Suppressor macrophage (primary cell): ENCODE measurements around the gene ARHGAP27.

Experiments used
- DNase-seq, 4 experiments: peaks; one replicate each; pipeline ENCODE4 v3.0.0-alpha.2; 2020 to 2022

The ARHGAP27 gene

DNA sequence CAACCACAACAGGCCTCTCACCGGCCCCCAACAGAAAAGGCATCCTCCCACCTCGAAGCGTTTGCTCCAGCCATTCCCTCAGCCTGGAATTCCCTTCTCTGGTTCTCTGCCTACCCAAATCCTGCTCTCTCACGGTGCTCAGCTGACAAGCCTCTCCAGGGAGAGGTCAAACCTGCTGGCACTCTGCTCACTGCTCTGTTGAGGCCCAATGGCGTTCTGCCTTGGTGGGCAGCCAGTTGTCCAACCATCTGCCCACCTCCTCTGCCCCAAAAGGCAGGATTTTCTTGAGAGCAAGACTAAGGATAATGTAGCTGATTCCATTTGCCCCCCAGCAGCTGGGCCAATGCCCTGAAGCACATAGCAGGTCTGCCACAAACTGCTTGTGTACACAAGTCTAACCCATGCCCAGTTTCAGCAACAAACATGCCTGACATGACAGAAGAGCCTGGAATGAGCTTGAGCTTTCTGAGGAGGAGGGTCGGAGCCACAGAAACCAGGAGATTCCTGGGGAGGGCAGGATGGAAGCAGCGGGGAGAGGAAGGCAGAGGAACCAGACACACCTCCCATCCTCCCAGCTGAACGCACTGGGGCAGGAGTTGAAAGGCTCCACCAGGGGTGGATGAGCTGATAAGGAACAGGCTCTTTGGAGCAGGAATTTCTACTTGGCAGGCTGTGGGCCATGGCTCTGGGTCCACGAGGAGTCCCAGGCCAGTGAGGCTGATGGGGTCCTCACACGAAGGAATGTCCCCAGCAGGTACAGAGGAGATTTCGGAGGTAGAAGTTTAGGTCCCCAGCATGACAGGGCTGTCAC lies 23.9 kb downstream of the ARHGAP27 start:
- no peak for DNase-seq

DNA sequence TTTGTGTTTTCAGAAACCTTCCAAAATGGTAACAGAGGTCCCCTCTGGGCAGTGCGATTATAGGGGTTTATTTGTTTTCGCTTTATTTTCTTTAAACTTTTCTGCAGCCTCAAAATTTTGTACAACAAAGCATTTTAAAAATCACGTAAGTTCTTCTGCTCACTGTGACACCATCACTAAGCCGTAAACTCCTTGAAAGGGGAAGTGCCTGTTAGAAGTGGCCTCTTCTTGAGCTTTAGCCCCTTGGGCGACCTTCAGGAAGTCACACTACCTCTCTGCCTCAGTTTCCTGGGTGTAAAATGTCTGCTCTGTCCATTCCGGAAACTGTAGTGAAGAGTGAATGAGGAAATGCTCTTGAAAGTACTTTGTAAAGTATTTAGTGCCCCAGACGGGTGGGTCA lies 26.6 kb downstream of the ARHGAP27 start:
- DNase-seq, result peak in 2 of 4 experiments; percentile 40 to 50

DNA sequence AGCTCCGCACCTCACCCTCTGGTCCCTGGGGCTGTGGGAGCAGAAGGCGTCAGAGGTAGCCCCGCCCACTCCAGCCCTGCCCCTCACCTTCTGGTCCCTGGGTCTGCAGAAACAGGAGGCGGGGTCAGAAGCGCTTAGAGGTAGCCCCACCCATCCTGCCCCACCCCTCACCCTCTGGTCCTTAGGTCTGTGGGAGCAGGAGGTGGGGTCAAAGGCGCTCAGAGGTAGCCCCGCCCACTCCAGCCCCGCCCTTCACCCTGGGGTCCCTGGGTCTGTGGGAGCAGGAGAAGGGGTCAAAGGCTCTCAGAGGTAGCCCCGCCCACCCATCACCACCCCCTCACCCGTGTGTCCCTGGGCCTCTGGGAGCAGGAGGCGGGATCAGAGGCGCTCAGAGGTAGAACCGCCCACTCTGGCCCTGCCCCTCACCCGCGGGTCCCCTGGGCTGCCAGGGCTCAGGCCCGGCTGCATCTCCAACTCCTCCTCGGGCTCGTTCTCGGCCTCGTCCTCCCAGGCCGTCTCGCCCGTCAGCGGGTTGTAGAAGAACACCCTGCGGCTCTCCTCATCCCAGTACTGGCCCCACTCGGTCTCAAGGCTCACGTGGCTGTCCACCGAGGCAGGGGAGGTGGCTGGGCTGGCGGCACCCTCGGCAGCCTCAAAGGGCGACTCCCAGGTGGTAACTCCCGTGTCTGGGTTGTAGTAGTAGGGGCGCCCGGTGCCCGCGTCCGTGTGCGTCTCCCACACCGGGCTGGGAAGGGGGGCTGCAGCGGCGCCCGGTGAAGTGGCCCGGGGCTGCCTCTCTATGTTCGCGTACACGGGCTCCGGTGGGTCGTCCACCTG lies 27.2 kb downstream of the ARHGAP27 start:
- no peak for DNase-seq

DNA sequence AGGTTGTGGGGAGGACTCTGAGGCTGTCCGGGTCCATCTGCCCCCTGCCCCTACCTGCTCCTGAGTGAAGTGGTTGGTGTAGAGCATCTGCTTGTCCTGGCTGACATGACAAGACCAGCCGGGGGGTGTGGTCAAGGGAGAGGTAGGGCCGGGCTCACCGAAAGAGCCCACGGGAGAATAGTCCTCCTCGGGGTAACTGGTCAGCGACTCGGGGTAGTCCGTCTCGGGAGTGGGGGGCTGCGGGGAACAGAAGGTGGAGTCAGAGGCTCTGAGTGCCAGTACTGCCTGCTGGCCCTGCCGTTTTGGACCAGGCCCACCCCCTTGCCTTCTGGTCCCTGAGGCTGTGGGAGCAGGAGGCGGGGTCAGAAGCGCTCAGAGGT lies 27.8 kb downstream of the ARHGAP27 start:
- no peak for DNase-seq

DNA sequence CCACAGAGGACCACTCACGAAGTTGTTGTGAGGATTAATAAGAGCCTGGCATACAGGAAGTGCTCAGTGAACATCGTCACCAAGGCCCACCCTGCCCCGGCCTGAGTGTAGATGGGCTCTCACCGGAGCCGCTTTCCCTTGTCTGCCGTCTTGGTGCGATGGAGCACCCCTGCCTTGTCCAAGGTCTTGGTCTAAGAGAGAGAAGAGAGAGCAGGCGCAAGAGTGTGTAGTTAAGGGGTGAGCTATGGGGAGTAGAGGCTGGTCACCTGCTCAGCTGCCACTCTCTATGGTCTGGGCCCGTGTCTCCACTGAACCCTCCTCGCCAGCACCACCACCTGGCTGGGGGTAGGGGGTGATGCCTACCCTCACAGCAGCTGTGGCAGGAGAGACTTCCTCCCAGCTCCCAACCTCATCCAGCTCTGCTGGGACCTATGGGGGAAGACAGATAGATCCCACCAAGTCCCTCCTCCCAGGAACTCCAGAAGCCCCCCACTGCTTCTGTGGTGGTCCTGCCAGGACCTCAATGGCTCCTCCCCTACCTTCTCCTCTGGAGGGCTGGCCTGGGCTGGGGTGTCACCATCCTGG lies 28.7 kb downstream of the ARHGAP27 start:
- DNase-seq, result no peak

DNA sequence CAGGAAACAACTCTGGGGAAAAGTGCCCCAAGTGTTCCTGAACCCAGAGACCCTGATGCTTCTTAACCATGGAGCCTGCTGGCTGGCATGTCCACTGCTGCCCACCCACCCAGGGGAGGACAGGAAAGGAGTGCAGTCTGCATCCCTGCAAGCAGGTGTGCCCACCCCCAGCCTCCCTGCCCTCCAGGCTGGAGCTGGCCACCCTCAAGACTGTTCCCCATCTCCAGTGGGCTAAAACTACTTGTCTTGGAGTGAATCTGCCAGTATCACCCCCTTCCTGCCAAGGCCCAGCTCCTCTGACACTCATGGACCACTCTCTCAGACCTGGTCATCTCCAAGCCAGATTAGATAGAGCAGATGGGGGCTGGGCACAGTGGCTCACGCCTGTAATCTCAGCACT lies 29.8 kb downstream of the ARHGAP27 start:
- no peak for DNase-seq

DNA sequence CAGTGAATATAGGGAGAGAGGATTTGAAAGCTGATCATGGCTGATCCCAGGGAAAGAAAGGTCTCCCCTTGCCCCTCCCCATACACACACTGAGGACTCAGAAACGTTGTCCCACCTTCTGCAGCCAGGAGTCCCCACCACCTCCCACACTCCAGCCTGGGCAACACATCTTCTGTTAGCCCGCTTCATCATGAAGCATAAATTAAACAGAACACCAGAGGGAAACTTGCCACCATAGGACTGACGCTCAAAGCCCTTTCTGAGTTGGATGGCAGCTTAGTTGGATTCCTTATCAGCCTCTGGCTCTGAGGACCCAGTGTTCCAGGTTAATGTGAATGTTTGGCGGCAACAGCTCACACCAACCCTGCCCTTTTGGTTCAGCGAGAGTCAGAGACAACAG lies 33.9 kb downstream of the ARHGAP27 start:
- no peak for DNase-seq

DNA sequence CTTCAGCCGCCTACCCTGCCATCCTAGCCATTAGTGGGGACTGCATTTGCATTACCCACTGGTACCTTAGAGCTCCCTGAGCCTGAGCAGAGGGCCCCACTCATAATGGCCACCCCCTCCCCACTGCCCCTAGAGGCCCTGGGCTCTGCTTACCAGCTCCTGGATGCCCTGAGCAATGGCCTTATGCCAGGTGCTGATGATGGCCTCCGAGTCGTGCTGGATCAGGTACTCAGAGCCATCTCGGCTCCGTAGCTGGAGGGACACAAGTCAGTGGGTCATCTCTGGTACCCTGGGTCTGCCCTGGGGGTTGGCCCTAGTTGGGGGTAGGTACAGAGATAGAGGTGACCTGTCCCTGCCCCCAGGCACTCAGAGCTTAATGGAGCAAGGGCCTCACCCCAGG lies 34.9 kb downstream of the ARHGAP27 start:
- no peak for DNase-seq

DNA sequence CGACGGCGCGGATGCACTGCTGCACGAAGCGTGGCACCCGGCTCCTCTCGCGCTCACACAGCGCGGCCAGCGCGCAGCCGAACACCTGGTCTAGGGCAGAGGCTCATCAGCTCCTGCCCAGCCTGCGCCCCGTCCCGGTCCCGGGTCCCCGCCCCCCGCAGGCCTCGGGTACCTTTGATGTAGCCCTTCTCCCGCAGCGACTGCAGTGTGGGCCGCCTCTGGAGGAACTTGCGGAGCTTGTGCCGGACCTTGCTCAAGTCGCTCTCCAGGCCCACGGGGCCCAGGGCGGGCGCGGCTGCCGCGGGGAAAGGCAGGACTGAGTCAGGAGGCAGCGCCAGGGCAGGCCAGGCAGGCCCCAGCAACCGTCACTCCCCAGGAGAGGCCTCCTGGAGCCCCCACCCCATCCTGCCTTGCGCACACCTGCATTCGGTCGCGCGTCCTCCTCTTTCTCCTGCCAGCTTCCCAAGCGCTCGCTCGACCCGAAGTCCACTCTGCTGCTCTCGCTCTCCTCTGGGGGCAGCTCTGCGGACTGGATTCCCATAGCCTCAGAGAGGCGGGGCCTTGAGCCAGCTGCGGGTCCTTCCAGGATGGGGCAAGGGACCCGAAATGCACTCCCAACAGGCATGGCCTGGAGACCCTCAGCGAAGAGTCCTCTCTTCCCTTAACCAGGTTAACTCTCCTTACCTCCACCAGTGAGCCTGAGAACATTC lies 36.0 kb downstream of the ARHGAP27 start:
- no peak for DNase-seq

DNA sequence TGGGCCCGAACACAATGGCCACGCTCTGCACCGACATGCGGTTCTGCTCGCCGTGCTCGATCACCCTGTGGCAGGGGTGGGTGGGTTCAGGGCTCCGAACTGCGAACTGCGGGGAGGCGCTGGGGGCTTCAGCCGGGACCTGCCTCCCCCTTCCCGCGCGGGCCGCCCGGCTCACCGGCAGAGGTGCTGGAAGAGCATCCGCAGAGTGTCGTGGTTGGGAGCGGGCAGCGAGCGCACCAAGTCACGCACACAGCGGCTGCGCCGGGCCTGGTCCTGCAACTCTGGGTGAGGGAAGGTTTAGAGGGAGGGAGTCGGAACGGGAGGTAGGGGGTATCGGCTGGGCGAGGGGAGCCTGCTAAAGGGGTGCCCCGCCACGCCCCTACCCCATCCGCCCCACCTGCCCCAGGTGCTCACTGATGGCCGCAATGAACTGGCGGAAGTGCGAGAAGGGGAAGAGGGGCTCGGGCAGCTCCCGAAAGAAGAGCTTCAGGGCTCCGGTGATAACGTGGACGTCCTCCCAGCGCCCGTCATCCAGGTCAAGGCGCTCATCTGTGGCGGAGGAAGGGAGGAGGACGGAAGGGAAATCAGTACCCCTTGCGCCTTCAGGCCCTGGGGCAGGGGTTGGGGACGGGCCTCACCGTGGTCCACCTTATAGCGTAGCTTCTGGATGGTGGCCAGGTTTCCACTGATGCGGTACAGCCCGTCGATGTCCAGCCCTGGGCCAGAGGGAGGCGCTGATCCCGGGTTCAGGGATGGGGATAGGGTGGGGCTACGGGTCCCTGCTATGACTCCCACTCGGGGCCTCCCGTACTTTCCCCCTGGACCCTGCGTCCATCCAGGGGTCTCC lies 36.9 kb downstream of the ARHGAP27 start:
- DNase-seq, result no peak

DNA sequence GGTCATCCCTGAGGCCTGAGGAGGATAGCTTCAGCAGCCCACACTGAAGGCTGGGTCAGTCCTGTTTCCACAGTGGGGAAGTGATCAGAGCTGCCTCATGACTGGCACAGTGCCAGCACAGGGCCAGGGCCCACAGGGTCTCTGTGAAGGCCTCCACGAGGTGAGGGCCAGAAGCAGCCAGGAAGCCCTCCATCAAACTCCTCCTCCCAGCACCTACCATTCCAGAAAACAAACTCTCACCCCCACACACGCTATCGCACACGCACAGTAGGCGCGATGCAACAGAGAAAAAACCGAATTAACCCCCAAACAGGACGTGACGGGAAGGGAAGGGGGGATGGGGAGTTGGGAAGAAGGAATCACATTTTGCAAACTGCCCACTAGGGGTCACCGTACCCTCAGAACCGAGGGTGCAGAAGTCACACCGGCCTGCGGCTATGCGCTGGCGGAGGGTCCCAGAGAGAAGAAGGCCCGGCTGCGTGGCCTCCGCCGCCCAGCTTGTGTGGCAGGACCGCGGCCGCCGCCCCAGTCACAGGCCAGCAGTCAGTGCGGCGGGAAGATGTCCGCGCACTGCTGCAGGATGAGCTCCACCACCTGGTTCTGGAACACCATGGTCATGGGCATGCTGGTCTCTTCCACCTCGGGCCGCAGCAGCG lies 37.6 kb downstream of the ARHGAP27 start:
- peak; percentile 68 to 82 (median 78) for DNase-seq

DNA sequence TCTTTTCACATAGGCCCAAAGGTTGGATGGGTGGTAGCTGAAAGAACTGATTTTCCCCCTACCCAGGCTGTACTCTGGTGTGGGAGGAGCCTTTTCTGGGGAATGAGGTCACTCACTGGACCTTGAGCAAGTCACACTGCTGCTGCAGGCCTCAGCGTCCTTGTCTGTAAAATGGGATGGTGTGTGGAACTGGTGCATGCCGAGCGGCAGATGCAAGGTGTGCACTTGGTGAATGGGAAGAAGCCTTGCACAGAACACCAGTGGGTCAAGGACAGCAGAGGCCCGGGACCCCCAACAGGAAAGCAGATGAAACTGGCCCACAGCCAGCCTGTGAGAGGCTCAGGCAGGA lies 38.1 kb downstream of the ARHGAP27 start:
- DNase-seq, result no peak

DNA sequence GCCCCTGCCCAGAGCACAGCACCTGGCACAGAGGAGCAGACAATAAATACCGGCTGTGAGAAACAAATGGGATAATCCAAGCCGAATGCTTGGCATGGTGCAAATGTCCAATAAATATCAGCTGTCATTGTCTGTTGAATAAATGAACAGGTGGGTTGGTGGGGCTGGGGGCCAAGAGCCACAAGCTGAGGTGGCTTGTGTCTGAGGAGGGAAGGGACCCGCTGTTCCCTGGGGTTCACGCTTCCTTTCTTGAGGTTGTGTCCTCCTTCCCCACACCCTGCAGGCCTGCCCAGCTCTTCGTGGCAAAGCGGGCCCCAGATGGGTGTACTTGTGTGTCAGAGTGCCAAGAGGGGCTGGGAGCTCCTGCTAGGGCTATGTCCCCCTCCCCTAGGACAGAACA lies 38.6 kb downstream of the ARHGAP27 start:
- DNase-seq, result no peak

DNA sequence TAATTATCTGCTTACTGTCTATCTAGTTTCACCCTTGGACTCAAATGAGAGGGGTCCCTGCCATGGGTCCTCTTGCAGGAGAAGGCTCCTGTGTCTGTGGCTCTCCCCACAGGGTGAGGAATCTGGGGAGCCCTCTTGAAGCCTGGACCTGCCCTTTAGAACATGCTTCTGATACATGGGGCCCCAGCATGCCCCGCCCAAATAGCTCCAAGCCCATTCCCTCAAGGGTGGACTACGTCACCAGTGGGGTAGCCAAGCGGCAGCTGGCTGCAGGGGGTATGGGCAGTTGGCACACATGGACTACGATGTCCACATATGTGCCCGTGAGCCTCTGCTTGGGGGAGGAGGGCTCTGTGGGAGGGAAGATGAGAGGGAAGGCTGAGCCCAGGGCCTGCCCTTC lies 39.3 kb downstream of the ARHGAP27 start:
- no peak for DNase-seq

DNA sequence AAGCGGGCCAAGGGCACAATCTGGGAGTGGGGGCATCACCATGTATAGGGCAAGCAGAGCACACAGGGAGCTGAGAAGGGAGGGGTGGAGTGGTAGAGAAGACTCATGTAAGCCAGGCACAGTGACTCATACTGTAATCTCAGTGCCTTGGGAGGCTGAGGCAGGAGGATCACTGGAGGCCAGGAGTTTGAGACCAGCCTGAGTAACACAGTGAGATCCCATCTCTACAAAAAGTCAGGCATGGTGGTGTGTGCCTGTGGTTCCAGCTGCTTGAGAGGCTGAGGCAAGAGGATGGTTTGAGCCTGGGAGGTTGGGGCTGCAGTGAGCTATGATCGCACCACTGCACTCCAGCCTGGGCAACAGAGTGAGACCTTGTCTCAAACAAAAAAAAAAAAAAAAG lies 40.8 kb downstream of the ARHGAP27 start:
- DNase-seq, result no peak

DNA sequence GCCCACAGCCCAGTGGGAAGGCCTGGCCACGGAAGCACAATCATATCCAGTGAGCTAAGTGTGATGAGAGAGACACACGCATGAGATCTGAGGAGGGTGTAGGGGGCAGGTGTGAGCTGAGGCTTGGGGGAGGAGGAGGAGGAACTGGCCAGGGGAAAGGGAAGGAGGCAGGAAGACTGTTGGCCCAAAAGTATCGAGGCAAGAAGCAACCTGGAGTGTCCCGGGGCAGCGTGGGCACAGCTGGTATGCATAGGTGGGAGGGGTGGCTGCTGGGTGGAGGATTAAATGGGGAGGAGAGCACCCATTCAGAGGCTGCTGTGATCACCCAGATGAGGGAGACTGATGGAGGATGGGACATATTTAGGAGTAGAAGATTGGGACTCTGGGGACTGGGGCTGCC lies 41.4 kb downstream of the ARHGAP27 start:
- no peak for DNase-seq

DNA sequence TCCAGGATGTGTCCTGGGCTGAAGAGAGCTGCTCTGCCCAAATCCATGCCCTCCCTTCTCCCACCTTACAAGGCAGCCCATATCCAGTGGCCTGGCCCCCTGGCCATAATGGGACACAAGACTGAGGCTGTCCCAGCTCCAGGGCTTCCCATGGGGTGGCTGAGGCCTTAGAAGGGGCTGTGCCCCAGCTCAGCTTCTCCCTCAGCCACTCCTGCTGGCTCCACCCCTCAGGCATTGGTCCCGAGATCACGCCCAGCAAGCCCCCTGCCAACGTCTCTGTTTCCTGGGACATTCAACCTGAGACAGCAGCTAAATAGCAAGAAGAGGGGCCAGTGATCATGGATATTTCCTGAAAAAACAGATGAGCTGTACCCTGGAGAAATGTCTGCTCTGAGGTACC lies 43.3 kb downstream of the ARHGAP27 start:
- DNase-seq, result no peak

DNA sequence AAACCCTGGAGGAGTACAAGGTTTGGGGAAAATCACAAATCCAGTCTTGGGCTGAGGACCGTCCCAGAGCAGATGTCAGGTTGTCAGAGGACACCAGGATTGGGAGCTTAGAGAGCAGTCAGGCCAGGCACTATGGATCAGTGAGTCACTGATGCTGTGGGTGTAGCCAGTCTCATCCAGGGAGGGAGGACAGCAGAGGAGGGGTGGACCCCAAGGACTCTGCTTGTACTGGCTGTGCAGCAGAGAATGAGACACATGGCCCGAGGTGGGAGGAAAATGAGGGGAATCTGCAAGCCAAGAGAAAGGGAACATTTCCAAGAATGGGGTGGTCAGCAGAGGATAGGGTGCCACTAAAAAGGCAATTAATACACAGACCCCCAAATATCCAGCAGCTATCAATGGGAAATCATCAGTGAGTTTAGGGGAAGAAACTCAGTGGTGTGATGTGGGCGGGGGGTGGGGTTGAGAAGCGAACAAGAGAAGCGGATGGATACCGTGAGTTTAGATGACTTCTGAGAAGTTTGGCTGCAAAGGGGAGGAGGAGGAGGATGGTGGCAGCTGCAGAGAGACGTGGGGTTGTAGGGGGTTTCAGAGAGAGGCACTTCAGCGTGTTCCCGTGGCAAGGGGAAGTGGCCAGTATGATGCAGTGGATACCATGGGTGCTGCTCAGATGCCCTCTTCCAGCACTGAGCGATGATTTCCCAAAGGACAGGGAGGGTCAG lies 43.9 kb downstream of the ARHGAP27 start:
- DNase-seq, result peak in 1 of 4 experiments; percentile 22

DNA sequence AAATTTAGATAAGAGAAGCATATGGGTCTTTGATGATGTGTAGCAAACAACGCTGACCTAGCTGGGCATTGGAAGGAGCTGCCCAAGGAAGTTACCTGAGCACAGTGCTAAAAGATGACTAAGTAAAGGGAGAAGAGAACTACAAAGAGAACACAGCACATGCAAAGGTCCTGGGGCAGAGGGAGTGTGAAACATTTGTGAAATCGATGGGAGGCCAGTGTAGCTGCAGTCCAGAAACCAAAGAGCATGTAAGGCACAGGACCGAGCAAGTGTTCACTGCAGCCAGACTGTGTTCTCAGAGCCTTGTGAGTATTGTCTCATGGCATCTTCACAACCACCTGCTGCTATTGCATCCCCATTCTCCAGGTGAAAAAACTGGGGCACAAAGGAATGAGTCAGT lies 44.9 kb downstream of the ARHGAP27 start:
- DNase-seq, result no peak

DNA sequence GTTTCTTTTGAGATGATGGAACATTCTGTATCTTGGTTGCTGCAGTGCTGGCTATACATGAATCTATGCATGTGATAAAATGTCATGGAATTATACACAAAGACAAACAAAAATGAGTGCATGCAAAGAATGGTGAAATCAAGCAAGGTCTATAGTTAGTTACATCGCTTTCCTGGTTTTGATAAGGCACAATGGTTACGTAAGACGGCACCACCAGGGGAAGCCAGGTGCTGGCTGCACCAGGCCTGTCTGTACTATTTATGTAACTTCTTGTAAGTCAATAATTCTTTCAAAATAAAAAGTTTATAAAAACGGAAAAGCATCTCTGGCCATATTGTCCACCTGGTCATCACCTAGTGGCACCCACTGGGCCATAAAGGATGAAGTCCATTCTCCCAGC lies 46.5 kb downstream of the ARHGAP27 start:
- DNase-seq, result no peak
